ENCODE measurements around the gene CYTH4. TPM values are rescaled to one million over a fixed set of nuclear protein-coding genes. Genes with fewer than 3 reads are reported as not detected.

CYTH4 gene
- polyA plus RNA-seq, 1 donor: 5.2 TPM

GRCh38 chr22:37345863-37346504 is 63.7 kb downstream of the CYTH4 start:
- DNase-seq (ENCODE audit: low read depth): no peak

GRCh38 chr22:37346505-37346895 is 64.2 kb downstream of the CYTH4 start:
- DNase-seq (ENCODE audit: low read depth): no peak

- no peak for DNase-seq (ENCODE audit: low read depth)
These were observed 66.9 kb downstream of the CYTH4 start for GRCh38 chr22:37349043-37349814.

- no peak for DNase-seq (ENCODE audit: low read depth)
These were observed 68.9 kb downstream of the CYTH4 start for GRCh38 chr22:37351232-37351631.

- DNase-seq (ENCODE audit: low read depth): no peak
These were observed 70.2 kb downstream of the CYTH4 start for GRCh38 chr22:37352481-37352880.

- DNase-seq (ENCODE audit: low read depth): no peak
These were observed 71.5 kb downstream of the CYTH4 start for GRCh38 chr22:37353839-37354238.

GRCh38 chr22:37354261-37354660 is 72.0 kb downstream of the CYTH4 start:
- DNase-seq (ENCODE audit: low read depth): no peak

- no peak for DNase-seq (ENCODE audit: low read depth)
These were observed 72.4 kb downstream of the CYTH4 start for GRCh38 chr22:37354670-37355069.

- no peak for DNase-seq (ENCODE audit: low read depth)
These were observed 72.9 kb downstream of the CYTH4 start for GRCh38 chr22:37355174-37355573.

GRCh38 chr22:37356922-37357321 is 74.6 kb downstream of the CYTH4 start:
- no peak for DNase-seq (ENCODE audit: low read depth)

GRCh38 chr22:37357446-37358075 is 75.3 kb downstream of the CYTH4 start:
- DNase-seq (ENCODE audit: low read depth): no peak

GRCh38 chr22:37358386-37358785 is 76.1 kb downstream of the CYTH4 start:
- no peak for DNase-seq (ENCODE audit: low read depth)

- no peak for DNase-seq (ENCODE audit: low read depth)
These were observed 76.6 kb downstream of the CYTH4 start for GRCh38 chr22:37358917-37359316.

- DNase-seq (ENCODE audit: low read depth): peak; percentile 26
These were observed 80.3 kb downstream of the CYTH4 start for GRCh38 chr22:37362621-37363020.

GRCh38 chr22:37363261-37363992 is 81.1 kb downstream of the CYTH4 start:
- DNase-seq (ENCODE audit: low read depth): no peak

Other genes starting within 250 kb of the CYTH4 start
- 17.3 TPM for gene KCTD17, start 230.8 kb upstream of the CYTH4 start, polyA plus RNA-seq (ENCODE audit: insufficient read length)
- gene TMPRSS6, start 172.8 kb upstream of the CYTH4 start, polyA plus RNA-seq (ENCODE audit: insufficient read length): 0.10 TPM
- gene IL2RB, start 132.6 kb upstream of the CYTH4 start, polyA plus RNA-seq (ENCODE audit: insufficient read length): 1.2 TPM
- gene C1QTNF6, start 94.3 kb upstream of the CYTH4 start, polyA plus RNA-seq (ENCODE audit: insufficient read length): 14.8 TPM
- gene SSTR3, start 70.0 kb upstream of the CYTH4 start, polyA plus RNA-seq (ENCODE audit: insufficient read length): not detected
- gene RAC2, start 38.2 kb upstream of the CYTH4 start, polyA plus RNA-seq (ENCODE audit: insufficient read length): 5.1 TPM
- 1.4 TPM for gene ELFN2, start 145.0 kb downstream of the CYTH4 start, polyA plus RNA-seq (ENCODE audit: insufficient read length)
- 7.3 TPM for gene MFNG, start 203.9 kb downstream of the CYTH4 start, polyA plus RNA-seq (ENCODE audit: insufficient read length)
- 10.8 TPM for gene CARD10, start 236.9 kb downstream of the CYTH4 start, polyA plus RNA-seq (ENCODE audit: insufficient read length)